H9 (cell line): ENCODE data around the gene SLC10A3. TPM values are rescaled to one million over a fixed set of nuclear protein-coding genes. Genes with fewer than 3 reads are reported as not detected.

Source experiments
- DNase-seq: peaks from one replicate; pipeline ENCODE4 v3.0.0-alpha.2; 2017
- H2AFZ ChIP-seq: one replicate; pipeline ENCODE4 v1.6.1; 2013; ENCODE audit warnings: mild to moderate bottlenecking, low read length, control low read depth, moderate library complexity
- H2AK5ac ChIP-seq: 2 replicates; pipeline ENCODE4 v1.6.1; 2013; ENCODE audit warnings: low read length, control low read depth, mixed read lengths; ENCODE audit not compliant: insufficient read length
- H2BK120ac ChIP-seq: one replicate; pipeline ENCODE4 v1.6.1; 2013; ENCODE audit warnings: low read depth, mild to moderate bottlenecking, low read length, control low read depth, inconsistent platforms; ENCODE audit not compliant: poor library complexity, severe bottlenecking
- H2BK12ac ChIP-seq: 2 replicates; pipeline ENCODE4 v1.6.1; 2013; ENCODE audit warnings: low read length, control low read depth, mixed read lengths, low read depth; ENCODE audit not compliant: insufficient read length
- H2BK15ac ChIP-seq: 2 replicates; pipeline ENCODE4 v1.6.1; 2013; ENCODE audit warnings: low read depth, low read length, control low read depth
- H2BK20ac ChIP-seq: one replicate; pipeline ENCODE4 v1.6.1; 2013; ENCODE audit warnings: low read depth, mild to moderate bottlenecking, low read length, control low read depth, inconsistent platforms; ENCODE audit not compliant: poor library complexity, severe bottlenecking
- H2BK5ac ChIP-seq: 2 replicates; pipeline ENCODE4 v1.6.1; 2013; ENCODE audit warnings: low read length, control low read depth, mixed read lengths; ENCODE audit not compliant: insufficient read length
- H3K14ac ChIP-seq: 2 replicates; pipeline ENCODE4 v1.6.1; 2013; ENCODE audit warnings: low read length, control low read depth; ENCODE audit not compliant: insufficient read depth
- H3K18ac ChIP-seq: 2 replicates; pipeline ENCODE4 v1.6.1; 2013; ENCODE audit warnings: low read depth, mild to moderate bottlenecking, mixed read lengths, low read length, control low read depth; ENCODE audit not compliant: insufficient read length
- H3K23ac ChIP-seq: 2 replicates; pipeline ENCODE4 v1.6.1; 2013; ENCODE audit warnings: low read length, control low read depth, mixed read lengths, low read depth; ENCODE audit not compliant: insufficient read length
- H3K23me2 ChIP-seq: 2 replicates; pipeline ENCODE4 v1.6.1; 2013; ENCODE audit warnings: low read depth, mild to moderate bottlenecking, mixed read lengths, low read length, control low read depth; ENCODE audit not compliant: insufficient read length, poor library complexity, severe bottlenecking
- H3K27ac ChIP-seq: 2 replicates; pipeline ENCODE4 v1.5.1; 2013; ENCODE audit warnings: low read length, control low read depth, mixed read lengths, low read depth; ENCODE audit not compliant: insufficient read length
- H3K27me3 ChIP-seq: 2 replicates; pipeline ENCODE4 v1.6.1; 2013; ENCODE audit warnings: low read length, control low read depth, inconsistent platforms; ENCODE audit not compliant: insufficient read depth
- H3K4ac ChIP-seq: 2 replicates; pipeline ENCODE4 v1.6.1; 2013; ENCODE audit warnings: low read depth, mild to moderate bottlenecking, control low read depth, inconsistent platforms, low read length, moderate library complexity
- H3K4me1 ChIP-seq: 2 replicates; pipeline ENCODE4 v1.6.1; 2013; ENCODE audit warnings: low read length, control low read depth, inconsistent platforms; ENCODE audit not compliant: insufficient read depth
- H3K4me2 ChIP-seq: 2 replicates; pipeline ENCODE4 v1.6.1; 2013; ENCODE audit warnings: low read length, control low read depth, mixed read lengths; ENCODE audit not compliant: insufficient read length, insufficient read depth
- H3K56ac ChIP-seq: 2 replicates; pipeline ENCODE4 v1.6.1; 2013; ENCODE audit warnings: low read depth, mild to moderate bottlenecking, mixed read lengths, low read length, control low read depth; ENCODE audit not compliant: insufficient read length
- H3K79me1 ChIP-seq: 2 replicates; pipeline ENCODE4 v1.6.1; 2013; ENCODE audit warnings: low read depth, mild to moderate bottlenecking, moderate library complexity, low read length, control low read depth, inconsistent platforms; ENCODE audit not compliant: insufficient read depth, poor library complexity, severe bottlenecking
- H3K79me2 ChIP-seq: 2 replicates; pipeline ENCODE4 v1.6.1; 2013; ENCODE audit warnings: low read length, control low read depth, inconsistent platforms; ENCODE audit not compliant: insufficient read depth
- H3K9ac ChIP-seq: 2 replicates; pipeline ENCODE4 v1.6.1; 2013; ENCODE audit warnings: low read length, control low read depth, mixed read lengths; ENCODE audit not compliant: insufficient read length; ENCODE audit errors: extremely low read depth
- H3K9me3 ChIP-seq: one replicate; pipeline ENCODE4 v1.6.1; 2013; ENCODE audit warnings: low read depth, low read length, inconsistent platforms; ENCODE audit not compliant: control insufficient read depth
- H3T11ph ChIP-seq: one replicate; pipeline ENCODE4 v1.6.1; 2013; ENCODE audit warnings: mild to moderate bottlenecking, low read length, control low read depth, inconsistent platforms
- H4K20me1 ChIP-seq: one replicate; pipeline ENCODE4 v1.6.1; 2013; ENCODE audit not compliant: control insufficient read depth, insufficient read length, insufficient read depth
- H4K5ac ChIP-seq: 2 replicates; pipeline ENCODE4 v1.6.1; 2013; ENCODE audit warnings: low read depth, mild to moderate bottlenecking, mixed read lengths, low read length, control low read depth; ENCODE audit not compliant: insufficient read length
- H4K8ac ChIP-seq: replicated peaks from 2 replicates; pipeline ENCODE4 v1.6.1; 2013; ENCODE audit warnings: low read length, control low read depth, mixed read lengths, low read depth; ENCODE audit not compliant: insufficient read length
- H4K91ac ChIP-seq: 2 replicates; pipeline ENCODE4 v1.6.1; 2013; ENCODE audit warnings: low read depth, mild to moderate bottlenecking, moderate library complexity, mixed read lengths, low read length, control low read depth; ENCODE audit not compliant: insufficient read length
- H3K27ac Mint-ChIP-seq, 3 experiments: 2 replicates in 2 of 3; 3 replicates in 1 of 3; pipeline ENCODE4 v1.8.0; 2020 to 2021; ENCODE audit warnings: mixed read lengths in 3 of 3, mild to moderate bottlenecking in 1 of 3, moderate library complexity in 1 of 3
- H3K27me3 Mint-ChIP-seq: 2 replicates; pipeline ENCODE4 v1.8.0; 2021; ENCODE audit warnings: low read depth, mild to moderate bottlenecking, moderate library complexity, mixed read lengths
- H3K36me3 Mint-ChIP-seq, 3 experiments: 2 replicates in 2 of 3; 3 replicates in 1 of 3; pipeline ENCODE4 v1.8.0; 2020 to 2021; ENCODE audit warnings: low read depth in 3 of 3, mixed read lengths in 3 of 3; ENCODE audit not compliant: insufficient read depth in 1 of 3
- H3K4me1 Mint-ChIP-seq, 2 experiments: 2 replicates each; pipeline ENCODE4 v1.8.0; 2020; ENCODE audit warnings: mixed read lengths in 2 of 2
- H3K4me3 Mint-ChIP-seq, 2 experiments: 2 replicates in 1 of 2; 3 replicates in 1 of 2; pipeline ENCODE4 v1.8.0; 2020 to 2021; ENCODE audit warnings: mild to moderate bottlenecking in 2 of 2, mixed read lengths in 2 of 2, moderate library complexity in 1 of 2
- H3K9me3 Mint-ChIP-seq, 2 experiments: 2 replicates in 1 of 2; 3 replicates in 1 of 2; pipeline ENCODE4 v1.8.0; 2020; ENCODE audit warnings: mild to moderate bottlenecking in 2 of 2, mixed read lengths in 2 of 2, moderate library complexity in 1 of 2
- CTCF ChIP-seq: fragments of 200-600 bp; sonication (generic); conservative IDR thresholded peaks from 3 replicates; pipeline ENCODE4 v1.8.0; 2021; ENCODE audit warnings: antibody characterized with exemption, mild to moderate bottlenecking
- WGBS: extraction: QIAGEN DNeasy Blood & Tissue Kit; methylation state at CpG from one replicate; pipeline ENCODE4 v1.1.7; 2013; ENCODE audit warnings: missing lambda C conversion rate, low lambda C conversion rate, mixed read lengths; ENCODE audit not compliant: insufficient read length; ENCODE audit errors: extremely low coverage; 5-methylcytosine and 5-hydroxymethylcytosine counted together
- total RNA-seq: library from RNA; stranded (reverse); gene quantifications from 2 replicates; pipeline ENCODE4 v1.2.1, GENCODE V29; 2021

The SLC10A3 gene
- total RNA-seq, 1 experiment from 2014 or later: 8.8 TPM

DNA sequence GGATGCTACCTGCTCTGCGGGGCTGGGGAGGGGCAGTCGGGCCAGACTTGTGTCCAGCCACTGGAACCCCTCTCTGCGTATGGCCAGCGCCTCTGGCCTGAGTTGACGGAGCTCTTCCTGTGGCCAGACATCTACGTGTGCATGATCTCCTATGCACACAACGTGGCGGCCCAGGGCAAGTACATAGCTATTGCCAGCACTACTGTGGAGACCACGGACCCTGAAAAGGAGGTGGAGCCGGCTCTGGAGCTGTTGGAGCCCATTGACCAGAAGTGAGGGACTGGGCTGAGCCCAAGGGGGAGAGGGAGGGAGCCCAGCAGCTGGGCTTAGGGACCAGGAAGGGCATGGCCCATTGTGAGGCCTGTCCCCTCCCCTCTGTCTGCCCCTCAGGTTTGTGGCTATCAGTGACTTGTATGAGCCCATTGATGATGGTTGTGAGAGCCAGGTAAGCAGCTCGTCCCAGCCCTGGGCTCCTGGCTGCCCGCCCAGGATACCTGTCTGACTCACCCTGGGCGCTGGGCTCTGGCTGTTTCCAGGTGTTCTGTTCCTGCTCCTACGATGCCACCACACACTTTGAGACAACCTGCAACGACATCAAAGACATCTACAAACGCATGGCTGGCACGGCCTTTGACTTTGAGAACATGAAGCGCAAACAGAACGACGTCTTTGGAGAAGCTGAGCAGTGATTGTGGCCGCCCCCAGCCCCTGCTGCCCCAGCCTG, 48.3 kb downstream of the SLC10A3 start:
- H3K79me1 ChIP-seq: no peaks in the 10 kb centered on the region
- no peak overlapping the region for H3K18ac ChIP-seq
- WGBS: no CpG with 5 or more reads among the region's 21 CpGs
- H2BK20ac ChIP-seq: no peak overlapping the region
- H3K27me3 ChIP-seq: no peaks in the 10 kb centered on the region
- no peak overlapping the region for H4K8ac ChIP-seq
- no peak overlapping the region for H2AK5ac ChIP-seq
- H3K14ac ChIP-seq: no peak overlapping the region
- H3K4me2 ChIP-seq: no peak overlapping the region
- H3K4me1 ChIP-seq: no peaks in the 10 kb centered on the region
- no peak overlapping the region for H3K4ac ChIP-seq
- no peak overlapping the region for H3T11ph ChIP-seq
- H3K9ac ChIP-seq: no peak overlapping the region
- DNase-seq: no peak
- H3K23me2 ChIP-seq: peaks cover 10% of the 10 kb centered on the region
- Mint-ChIP-seq H3K4me3 (no peak overlapping the region), H3K27me3 (no peaks in the 10 kb centered on the region; the same call in none of the 2 replicates), H3K36me3 (peaks cover 25 to 66% (median 63%) of the 10 kb centered on the region in 3 experiments), H3K4me1 (peaks cover 8 to 10% of the 10 kb centered on the region in 2 experiments), H3K9me3 (peaks cover 61 to 80% of the 10 kb centered on the region in 2 experiments), H3K27ac (no peak overlapping the region)
- no peak overlapping the region for H4K5ac ChIP-seq
- H4K91ac ChIP-seq: no peak overlapping the region
- H2BK5ac ChIP-seq: no peak overlapping the region
- no peak overlapping the region for H3K23ac ChIP-seq
- no peak overlapping the region for H2BK120ac ChIP-seq
- TF ChIP-seq CTCF: no peak
- H2BK12ac ChIP-seq: no peak overlapping the region
- no peak overlapping the region for H3K56ac ChIP-seq
- H3K9me3 ChIP-seq: peaks cover 33% of the 10 kb centered on the region
- no peak overlapping the region for H3K27ac ChIP-seq
- H2AFZ ChIP-seq: no peak overlapping the region
- H3K79me2 ChIP-seq: peaks cover 2% of the 10 kb centered on the region; the same call in 1 of the 2 replicates
- no peaks in the 10 kb centered on the region for H4K20me1 ChIP-seq
- H2BK15ac ChIP-seq: no peak overlapping the region
